Muscle layer of duodenum (tissue), 2 donors: Measurements from ENCODE around the gene PAPSS2.
A peak's percentile ranks its signal among the peaks of the same experiment; 100 is the strongest.
"Not testable (repeated sequence)": the region's sequence is repeated elsewhere in the genome, so short reads cannot be mapped to it uniquely, and the experiment has no call there.

Source experiments
- H3K27ac ChIP-seq: one replicate; pipeline ENCODE4 v1.7.0; 2013; ENCODE audit warnings: mild to moderate bottlenecking, low read length
- H3K27me3 ChIP-seq: one replicate; pipeline ENCODE4 v1.7.0; 2013; ENCODE audit warnings: low read depth, mild to moderate bottlenecking, control low read depth, low read length
- H3K36me3 ChIP-seq, 2 donors: one replicate each; pipeline ENCODE4 v1.7.0; 2013; ENCODE audit warnings: low read length in 2 of 2, control low read depth in 1 of 2, mild to moderate bottlenecking in 1 of 2; ENCODE audit not compliant: insufficient read depth in 2 of 2, control insufficient read depth in 1 of 2
- H3K4me1 ChIP-seq, 2 donors: one replicate each; pipeline ENCODE4 v1.7.0; 2013; ENCODE audit warnings: low read length in 2 of 2, mild to moderate bottlenecking in 2 of 2, control low read depth in 1 of 2, moderate library complexity in 1 of 2; ENCODE audit not compliant: insufficient read depth in 2 of 2, control insufficient read depth in 1 of 2
- H3K4me3 ChIP-seq, 2 donors: one replicate each; pipeline ENCODE4 v1.7.0; 2013; ENCODE audit warnings: low read length in 2 of 2, low read depth in 1 of 2, mild to moderate bottlenecking in 1 of 2
- H3K9me3 ChIP-seq, 2 donors: one replicate each; pipeline ENCODE4 v1.7.0; 2013; ENCODE audit warnings: low read length in 2 of 2, control low read depth in 1 of 2, mild to moderate bottlenecking in 1 of 2; ENCODE audit not compliant: control insufficient read depth in 1 of 2
- donor health status: healthy.

PAPSS2 gene

GRCh38 chr10:87659571-87660483 is at the start of gene PAPSS2:
PAPSS2 (plus strand) TSS chr10:87659878; CDS start chr10:87659982, 104 bp downstream.
- no peaks in the 10 kb centered on the region for H3K9me3 ChIP-seq
- H3K36me3 ChIP-seq: peaks cover 0 to 7% of the 10 kb centered on the region in 2 donors
- H3K27me3 ChIP-seq: no peaks in the 10 kb centered on the region
- peaks cover 0 to 4% of the 10 kb centered on the region in 2 donors for H3K4me1 ChIP-seq
- H3K4me3 ChIP-seq: peak within 1 kb of the TSS; percentile 84 to 94
- H3K27ac ChIP-seq: peak within 1 kb of the TSS; percentile 76

GRCh38 chr10:87611341-87611740 is 48.3 kb upstream of the PAPSS2 start:
- H3K9me3 ChIP-seq, H3K4me1 ChIP-seq, H3K27me3 ChIP-seq, H3K27ac ChIP-seq, H3K36me3 ChIP-seq, H3K4me3 ChIP-seq: not testable (repeated sequence)

- Histone ChIP-seq H3K36me3 (no peaks in the 10 kb centered on the region), H3K4me3 (no peak overlapping the region), H3K9me3 (no peaks in the 10 kb centered on the region), H3K27ac (no peak overlapping the region), H3K4me1 (no peaks in the 10 kb centered on the region), H3K27me3 (no peaks in the 10 kb centered on the region)
Observed at GRCh38 chr10:87612115-87612514, 47.6 kb upstream of the PAPSS2 start.

- H3K4me1 ChIP-seq: no peaks in the 10 kb centered on the region
- no peaks in the 10 kb centered on the region for H3K27me3 ChIP-seq
- H3K9me3 ChIP-seq: no peaks in the 10 kb centered on the region
- H3K36me3 ChIP-seq: no peaks in the 10 kb centered on the region
- H3K27ac ChIP-seq: no peak overlapping the region
- no peak overlapping the region for H3K4me3 ChIP-seq
Observed at GRCh38 chr10:87613751-87614150, 45.9 kb upstream of the PAPSS2 start.

- Histone ChIP-seq H3K4me1 (no peaks in the 10 kb centered on the region), H3K27ac (no peak overlapping the region), H3K27me3 (no peaks in the 10 kb centered on the region), H3K36me3 (no peaks in the 10 kb centered on the region), H3K9me3 (no peaks in the 10 kb centered on the region), H3K4me3 (no peak overlapping the region)
Observed at GRCh38 chr10:87615856-87616255, 43.8 kb upstream of the PAPSS2 start.

- Histone ChIP-seq H3K4me1 (no peaks in the 10 kb centered on the region), H3K9me3 (no peaks in the 10 kb centered on the region), H3K27me3 (no peaks in the 10 kb centered on the region), H3K27ac (no peak overlapping the region), H3K36me3 (no peaks in the 10 kb centered on the region), H3K4me3 (no peak overlapping the region)
Observed at GRCh38 chr10:87617503-87617902, 42.2 kb upstream of the PAPSS2 start.

- H3K36me3 ChIP-seq: no peaks in the 10 kb centered on the region
- no peak overlapping the region for H3K27ac ChIP-seq
- H3K9me3 ChIP-seq: no peaks in the 10 kb centered on the region
- H3K4me1 ChIP-seq: no peaks in the 10 kb centered on the region
- no peaks in the 10 kb centered on the region for H3K27me3 ChIP-seq
- H3K4me3 ChIP-seq: no peak overlapping the region
Observed at GRCh38 chr10:87618566-87619423, 40.9 kb upstream of the PAPSS2 start.

- H3K4me3 ChIP-seq: no peak overlapping the region
- H3K4me1 ChIP-seq: no peaks in the 10 kb centered on the region
- H3K27me3 ChIP-seq: no peaks in the 10 kb centered on the region
- no peaks in the 10 kb centered on the region for H3K9me3 ChIP-seq
- H3K27ac ChIP-seq: no peak overlapping the region
- no peaks in the 10 kb centered on the region for H3K36me3 ChIP-seq
Observed at GRCh38 chr10:87619705-87620104, 40.0 kb upstream of the PAPSS2 start.

GRCh38 chr10:87621440-87621839 is 38.2 kb upstream of the PAPSS2 start:
- not testable (repeated sequence) for H3K4me3 ChIP-seq, H3K27me3 ChIP-seq, H3K27ac ChIP-seq, H3K36me3 ChIP-seq, H3K9me3 ChIP-seq, H3K4me1 ChIP-seq

GRCh38 chr10:87622314-87623004 is 37.2 kb upstream of the PAPSS2 start:
- H3K4me3 ChIP-seq: no peak overlapping the region
- no peaks in the 10 kb centered on the region for H3K4me1 ChIP-seq
- H3K9me3 ChIP-seq: no peaks in the 10 kb centered on the region
- no peaks in the 10 kb centered on the region for H3K27me3 ChIP-seq
- H3K36me3 ChIP-seq: no peaks in the 10 kb centered on the region
- no peak overlapping the region for H3K27ac ChIP-seq

GRCh38 chr10:87623191-87623590 is 36.5 kb upstream of the PAPSS2 start:
- H3K4me1 ChIP-seq: no peaks in the 10 kb centered on the region
- no peaks in the 10 kb centered on the region for H3K36me3 ChIP-seq

More at GRCh38 chr10:87623191-87623590, 36.5 kb upstream of the PAPSS2 start:
- Histone ChIP-seq H3K27ac (no peak overlapping the region), H3K9me3 (no peaks in the 10 kb centered on the region), H3K27me3 (no peaks in the 10 kb centered on the region), H3K4me3 (no peak overlapping the region)
